Measurements from ENCODE around the gene FAM81A. TPM values are rescaled to one million over a fixed set of nuclear protein-coding genes. Genes with fewer than 3 reads are reported as not detected.

The FAM81A gene
- total RNA-seq, 1 experiment from 2014 or later, result 2.0 TPM

DNA sequence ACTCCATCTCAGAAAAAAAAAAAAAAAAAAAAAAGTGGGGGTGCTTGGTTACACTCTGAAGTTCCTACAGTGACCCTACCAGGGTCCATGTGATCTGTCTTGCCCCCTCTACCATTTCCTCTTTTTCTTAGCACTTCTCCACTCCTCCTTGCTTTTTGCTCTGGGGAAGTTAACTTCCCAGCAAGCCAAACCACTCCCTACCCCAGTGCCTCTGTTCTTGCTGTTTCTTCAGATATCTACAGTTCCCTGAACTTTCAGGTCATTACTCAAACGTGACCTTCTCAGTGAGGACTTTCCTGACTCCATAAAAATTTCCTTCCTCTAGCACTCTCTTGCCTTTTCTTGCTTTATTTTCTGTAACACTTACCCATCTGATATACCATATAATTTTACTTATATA, 112.5 kb downstream of the FAM81A start (continued):
- TF ChIP-seq, protein P1, sequence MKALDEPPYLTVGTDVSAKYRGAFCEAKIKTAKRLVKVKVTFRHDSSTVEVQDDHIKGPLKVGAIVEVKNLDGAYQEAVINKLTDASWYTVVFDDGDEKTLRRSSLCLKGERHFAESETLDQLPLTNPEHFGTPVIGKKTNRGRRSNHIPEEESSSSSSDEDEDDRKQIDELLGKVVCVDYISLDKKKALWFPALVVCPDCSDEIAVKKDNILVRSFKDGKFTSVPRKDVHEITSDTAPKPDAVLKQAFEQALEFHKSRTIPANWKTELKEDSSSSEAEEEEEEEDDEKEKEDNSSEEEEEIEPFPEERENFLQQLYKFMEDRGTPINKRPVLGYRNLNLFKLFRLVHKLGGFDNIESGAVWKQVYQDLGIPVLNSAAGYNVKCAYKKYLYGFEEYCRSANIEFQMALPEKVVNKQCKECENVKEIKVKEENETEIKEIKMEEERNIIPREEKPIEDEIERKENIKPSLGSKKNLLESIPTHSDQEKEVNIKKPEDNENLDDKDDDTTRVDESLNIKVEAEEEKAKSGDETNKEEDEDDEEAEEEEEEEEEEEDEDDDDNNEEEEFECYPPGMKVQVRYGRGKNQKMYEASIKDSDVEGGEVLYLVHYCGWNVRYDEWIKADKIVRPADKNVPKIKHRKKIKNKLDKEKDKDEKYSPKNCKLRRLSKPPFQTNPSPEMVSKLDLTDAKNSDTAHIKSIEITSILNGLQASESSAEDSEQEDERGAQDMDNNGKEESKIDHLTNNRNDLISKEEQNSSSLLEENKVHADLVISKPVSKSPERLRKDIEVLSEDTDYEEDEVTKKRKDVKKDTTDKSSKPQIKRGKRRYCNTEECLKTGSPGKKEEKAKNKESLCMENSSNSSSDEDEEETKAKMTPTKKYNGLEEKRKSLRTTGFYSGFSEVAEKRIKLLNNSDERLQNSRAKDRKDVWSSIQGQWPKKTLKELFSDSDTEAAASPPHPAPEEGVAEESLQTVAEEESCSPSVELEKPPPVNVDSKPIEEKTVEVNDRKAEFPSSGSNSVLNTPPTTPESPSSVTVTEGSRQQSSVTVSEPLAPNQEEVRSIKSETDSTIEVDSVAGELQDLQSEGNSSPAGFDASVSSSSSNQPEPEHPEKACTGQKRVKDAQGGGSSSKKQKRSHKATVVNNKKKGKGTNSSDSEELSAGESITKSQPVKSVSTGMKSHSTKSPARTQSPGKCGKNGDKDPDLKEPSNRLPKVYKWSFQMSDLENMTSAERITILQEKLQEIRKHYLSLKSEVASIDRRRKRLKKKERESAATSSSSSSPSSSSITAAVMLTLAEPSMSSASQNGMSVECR (CRISPR knock-in tag; IDR thresholded peaks at IDR 0.05; ENCODE audit: borderline replicate concordance), result no peak
- TF ChIP-seq ZNF423 (CRISPR knock-in tag; IDR thresholded peaks at IDR 0.05) (no peak), RORB (CRISPR knock-in tag; IDR thresholded peaks at IDR 0.05) (no peak), ZNF138 (CRISPR knock-in tag; conservative IDR thresholded peaks at IDR 0.05) (no peak), GRHL2 (CRISPR knock-in tag; IDR thresholded peaks at IDR 0.05; ENCODE audit: insufficient replicate concordance, severe bottlenecking) (no peak), PRRX2 (CRISPR knock-in tag; IDR thresholded peaks at IDR 0.05) (no peak), NFE2L1 (CRISPR knock-in tag; IDR thresholded peaks at IDR 0.05) (no peak)
- TF ChIP-seq, protein P2, sequence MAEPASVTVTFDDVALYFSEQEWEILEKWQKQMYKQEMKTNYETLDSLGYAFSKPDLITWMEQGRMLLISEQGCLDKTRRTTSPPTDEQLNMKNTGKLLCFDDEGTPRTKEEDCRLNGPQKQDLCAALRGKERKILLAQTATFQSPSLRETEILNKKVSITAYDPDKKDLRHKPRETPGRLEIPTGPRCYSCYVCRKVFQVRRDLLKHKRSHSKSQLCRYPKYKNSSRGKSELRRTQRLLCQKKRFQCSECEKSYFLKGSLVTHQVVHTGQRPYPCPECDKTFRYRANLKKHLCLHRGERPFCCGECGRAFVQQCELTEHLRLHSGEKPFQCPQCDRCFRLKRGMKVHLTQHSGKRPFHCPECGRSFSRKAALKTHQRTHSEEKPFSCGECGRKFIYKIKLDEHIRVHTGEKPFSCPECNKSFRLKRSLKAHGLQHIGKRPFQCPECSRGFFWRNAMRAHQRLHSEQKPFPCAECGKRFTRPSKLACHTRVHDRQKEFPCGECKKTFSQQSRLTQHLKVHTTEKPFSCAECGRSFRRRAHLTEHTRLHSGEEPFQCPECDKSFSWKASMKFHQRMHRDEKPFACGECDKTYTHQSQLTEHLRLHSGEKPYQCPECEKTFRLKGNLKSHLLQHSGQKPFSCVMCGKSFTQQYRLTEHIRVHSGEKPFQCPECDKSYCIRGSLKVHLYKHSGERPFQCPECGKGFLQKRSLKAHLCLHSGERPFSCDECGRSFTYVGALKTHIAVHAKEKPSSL (CRISPR knock-in tag; conservative IDR thresholded peaks at IDR 0.05), result no peak
- TF ChIP-seq, protein P3, sequence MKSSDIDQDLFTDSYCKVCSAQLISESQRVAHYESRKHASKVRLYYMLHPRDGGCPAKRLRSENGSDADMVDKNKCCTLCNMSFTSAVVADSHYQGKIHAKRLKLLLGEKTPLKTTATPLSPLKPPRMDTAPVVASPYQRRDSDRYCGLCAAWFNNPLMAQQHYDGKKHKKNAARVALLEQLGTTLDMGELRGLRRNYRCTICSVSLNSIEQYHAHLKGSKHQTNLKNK (CRISPR knock-in tag; IDR thresholded peaks at IDR 0.05), result no peak
- TF ChIP-seq, protein P4, sequence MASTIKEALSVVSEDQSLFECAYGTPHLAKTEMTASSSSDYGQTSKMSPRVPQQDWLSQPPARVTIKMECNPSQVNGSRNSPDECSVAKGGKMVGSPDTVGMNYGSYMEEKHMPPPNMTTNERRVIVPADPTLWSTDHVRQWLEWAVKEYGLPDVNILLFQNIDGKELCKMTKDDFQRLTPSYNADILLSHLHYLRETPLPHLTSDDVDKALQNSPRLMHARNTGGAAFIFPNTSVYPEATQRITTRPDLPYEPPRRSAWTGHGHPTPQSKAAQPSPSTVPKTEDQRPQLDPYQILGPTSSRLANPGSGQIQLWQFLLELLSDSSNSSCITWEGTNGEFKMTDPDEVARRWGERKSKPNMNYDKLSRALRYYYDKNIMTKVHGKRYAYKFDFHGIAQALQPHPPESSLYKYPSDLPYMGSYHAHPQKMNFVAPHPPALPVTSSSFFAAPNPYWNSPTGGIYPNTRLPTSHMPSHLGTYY (CRISPR knock-in tag; IDR thresholded peaks at IDR 0.05), result no peak
- TF ChIP-seq, protein P5, sequence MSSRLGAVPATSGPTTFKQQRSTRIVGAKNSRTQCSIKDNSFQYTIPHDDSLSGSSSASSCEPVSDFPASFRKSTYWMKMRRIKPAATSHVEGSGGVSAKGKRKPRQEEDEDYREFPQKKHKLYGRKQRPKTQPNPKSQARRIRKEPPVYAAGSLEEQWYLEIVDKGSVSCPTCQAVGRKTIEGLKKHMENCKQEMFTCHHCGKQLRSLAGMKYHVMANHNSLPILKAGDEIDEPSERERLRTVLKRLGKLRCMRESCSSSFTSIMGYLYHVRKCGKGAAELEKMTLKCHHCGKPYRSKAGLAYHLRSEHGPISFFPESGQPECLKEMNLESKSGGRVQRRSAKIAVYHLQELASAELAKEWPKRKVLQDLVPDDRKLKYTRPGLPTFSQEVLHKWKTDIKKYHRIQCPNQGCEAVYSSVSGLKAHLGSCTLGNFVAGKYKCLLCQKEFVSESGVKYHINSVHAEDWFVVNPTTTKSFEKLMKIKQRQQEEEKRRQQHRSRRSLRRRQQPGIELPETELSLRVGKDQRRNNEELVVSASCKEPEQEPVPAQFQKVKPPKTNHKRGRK (CRISPR knock-in tag; IDR thresholded peaks at IDR 0.05; ENCODE audit: borderline replicate concordance), result no peak
- TF ChIP-seq, protein P6, sequence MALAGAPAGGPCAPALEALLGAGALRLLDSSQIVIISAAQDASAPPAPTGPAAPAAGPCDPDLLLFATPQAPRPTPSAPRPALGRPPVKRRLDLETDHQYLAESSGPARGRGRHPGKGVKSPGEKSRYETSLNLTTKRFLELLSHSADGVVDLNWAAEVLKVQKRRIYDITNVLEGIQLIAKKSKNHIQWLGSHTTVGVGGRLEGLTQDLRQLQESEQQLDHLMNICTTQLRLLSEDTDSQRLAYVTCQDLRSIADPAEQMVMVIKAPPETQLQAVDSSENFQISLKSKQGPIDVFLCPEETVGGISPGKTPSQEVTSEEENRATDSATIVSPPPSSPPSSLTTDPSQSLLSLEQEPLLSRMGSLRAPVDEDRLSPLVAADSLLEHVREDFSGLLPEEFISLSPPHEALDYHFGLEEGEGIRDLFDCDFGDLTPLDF (CRISPR knock-in tag; IDR thresholded peaks at IDR 0.05), result no peak
- TF ChIP-seq, protein P7, sequence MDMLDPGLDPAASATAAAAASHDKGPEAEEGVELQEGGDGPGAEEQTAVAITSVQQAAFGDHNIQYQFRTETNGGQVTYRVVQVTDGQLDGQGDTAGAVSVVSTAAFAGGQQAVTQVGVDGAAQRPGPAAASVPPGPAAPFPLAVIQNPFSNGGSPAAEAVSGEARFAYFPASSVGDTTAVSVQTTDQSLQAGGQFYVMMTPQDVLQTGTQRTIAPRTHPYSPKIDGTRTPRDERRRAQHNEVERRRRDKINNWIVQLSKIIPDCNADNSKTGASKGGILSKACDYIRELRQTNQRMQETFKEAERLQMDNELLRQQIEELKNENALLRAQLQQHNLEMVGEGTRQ (CRISPR knock-in tag; IDR thresholded peaks at IDR 0.05), result no peak

DNA sequence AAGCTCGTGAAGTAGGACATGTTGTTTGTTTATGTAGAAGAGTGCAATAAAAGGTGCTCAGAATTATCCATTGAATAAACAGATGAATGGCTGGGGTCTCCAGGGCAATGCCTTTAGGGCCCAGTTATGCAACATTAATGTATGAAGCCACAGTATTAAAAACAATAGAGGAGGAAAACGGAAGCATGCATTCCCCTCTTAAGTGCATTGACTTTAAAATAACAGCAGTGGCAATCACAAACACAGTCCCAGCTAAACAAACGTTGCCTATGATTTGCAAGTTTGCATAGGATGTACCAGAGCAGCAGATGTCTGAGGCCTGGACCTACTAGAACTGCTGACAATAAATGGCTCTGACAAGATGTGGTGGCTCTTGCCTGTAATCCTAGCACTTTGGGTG, 113.0 kb downstream of the FAM81A start:
- H3K27me3 Mint-ChIP-seq (ENCODE audit: low read depth), result peaks cover 94% of the 10 kb centered on the region
- TF ChIP-seq ZNF138 (CRISPR knock-in tag; conservative IDR thresholded peaks at IDR 0.05) (no peak), IRF2 (CRISPR knock-in tag; IDR thresholded peaks at IDR 0.05; ENCODE audit: borderline replicate concordance, low read depth) (no peak), ZNF423 (CRISPR knock-in tag; IDR thresholded peaks at IDR 0.05) (no peak), NR3C1 (CRISPR knock-in tag; conservative IDR thresholded peaks at IDR 0.05; ENCODE audit: low read depth) (no peak)
- TF ChIP-seq, protein P6 (CRISPR knock-in tag; IDR thresholded peaks at IDR 0.05), result no peak
- TF ChIP-seq, protein P8, sequence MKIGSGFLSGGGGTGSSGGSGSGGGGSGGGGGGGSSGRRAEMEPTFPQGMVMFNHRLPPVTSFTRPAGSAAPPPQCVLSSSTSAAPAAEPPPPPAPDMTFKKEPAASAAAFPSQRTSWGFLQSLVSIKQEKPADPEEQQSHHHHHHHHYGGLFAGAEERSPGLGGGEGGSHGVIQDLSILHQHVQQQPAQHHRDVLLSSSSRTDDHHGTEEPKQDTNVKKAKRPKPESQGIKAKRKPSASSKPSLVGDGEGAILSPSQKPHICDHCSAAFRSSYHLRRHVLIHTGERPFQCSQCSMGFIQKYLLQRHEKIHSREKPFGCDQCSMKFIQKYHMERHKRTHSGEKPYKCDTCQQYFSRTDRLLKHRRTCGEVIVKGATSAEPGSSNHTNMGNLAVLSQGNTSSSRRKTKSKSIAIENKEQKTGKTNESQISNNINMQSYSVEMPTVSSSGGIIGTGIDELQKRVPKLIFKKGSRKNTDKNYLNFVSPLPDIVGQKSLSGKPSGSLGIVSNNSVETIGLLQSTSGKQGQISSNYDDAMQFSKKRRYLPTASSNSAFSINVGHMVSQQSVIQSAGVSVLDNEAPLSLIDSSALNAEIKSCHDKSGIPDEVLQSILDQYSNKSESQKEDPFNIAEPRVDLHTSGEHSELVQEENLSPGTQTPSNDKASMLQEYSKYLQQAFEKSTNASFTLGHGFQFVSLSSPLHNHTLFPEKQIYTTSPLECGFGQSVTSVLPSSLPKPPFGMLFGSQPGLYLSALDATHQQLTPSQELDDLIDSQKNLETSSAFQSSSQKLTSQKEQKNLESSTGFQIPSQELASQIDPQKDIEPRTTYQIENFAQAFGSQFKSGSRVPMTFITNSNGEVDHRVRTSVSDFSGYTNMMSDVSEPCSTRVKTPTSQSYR (CRISPR knock-in tag; IDR thresholded peaks at IDR 0.05), result no peak
- TF ChIP-seq, protein P7 (CRISPR knock-in tag; IDR thresholded peaks at IDR 0.05), result no peak

More for the DNA sequence above, 113.0 kb downstream of the FAM81A start:
- ATAC-seq, result no peak
- no peak for DNase-seq (ENCODE audit: low spot score)
- peaks cover 23% of the 10 kb centered on the region for H3K4me1 Mint-ChIP-seq
- peaks cover 13% of the 10 kb centered on the region for H3K36me3 Mint-ChIP-seq
- no peak overlapping the region for H3K4me3 Mint-ChIP-seq
- no peak overlapping the region for H3K27ac Mint-ChIP-seq
- ChIA-PET POLR2A (no interaction called here), CTCF (interaction anchor here (1.3 kb wide), 1 partner anchor 22 kb away, joined by 3 read pairs; no protein-coding TSS in a partner anchor)
- peaks cover 13% of the 10 kb centered on the region for H3K9me3 Mint-ChIP-seq

All from WTC11 (cell line).